WTC11 (cell line): ENCODE results near the gene KIF5A. TPM values are rescaled to one million over a fixed set of nuclear protein-coding genes. Genes with fewer than 3 reads are reported as not detected.
"Not testable (repeated sequence)": the region's sequence is repeated elsewhere in the genome, so short reads cannot be mapped to it uniquely, and the experiment has no call there.

Experiments
- ATAC-seq: fragments of 200-7000 bp; cut with Tn5 transposase; 2 replicates; pipeline ENCODE4 v1.10.0; 2021; ENCODE audit warnings: mild to moderate bottlenecking, moderate library complexity
- CTCF ChIA-PET: fragments of 300-600 bp; sonication (Branson Sonifier 250); formaldehyde crosslinking; loops from one replicate; lab custom pipeline; 2021; ENCODE audit warnings: antibody characterized with exemption; lab: Charles Lee
- POLR2A ChIA-PET: fragments of 350-600 bp; sonication (Branson Sonifier 250); formaldehyde crosslinking; loops from one replicate; lab custom pipeline; 2021; ENCODE audit warnings: antibody characterized with exemption; lab: Charles Lee
- DNase-seq: peaks from one replicate; pipeline ENCODE4 v3.0.0; 2021; ENCODE audit warnings: low spot score
- H3K27ac Mint-ChIP-seq: 2 replicates; pipeline ENCODE4 v1.8.0; 2021; ENCODE audit warnings: mixed read lengths
- H3K27me3 Mint-ChIP-seq: 2 replicates; pipeline ENCODE4 v1.8.0; 2021; ENCODE audit warnings: low read depth, mild to moderate bottlenecking, moderate library complexity, mixed read lengths
- H3K36me3 Mint-ChIP-seq: 2 replicates; pipeline ENCODE4 v1.8.0; 2021; ENCODE audit warnings: mixed read lengths
- H3K4me1 Mint-ChIP-seq: 2 replicates; pipeline ENCODE4 v1.8.0; 2022; ENCODE audit warnings: mixed read lengths
- H3K4me3 Mint-ChIP-seq: 2 replicates; pipeline ENCODE4 v1.8.0; 2021; ENCODE audit warnings: mild to moderate bottlenecking, moderate library complexity, mixed read lengths
- H3K9me3 Mint-ChIP-seq: 2 replicates; pipeline ENCODE4 v1.8.0; 2021; ENCODE audit warnings: mixed read lengths
- GRHL2 ChIP-seq: fragments of 250-450 bp; sonication (Bioruptor Pico); IDR thresholded peaks from 2 replicates; pipeline ENCODE4 v1.8.0; 2022; ENCODE audit warnings: mild to moderate bottlenecking, moderate library complexity; ENCODE audit not compliant: insufficient replicate concordance, severe bottlenecking
- JUN ChIP-seq: sonication (generic); formaldehyde crosslinking; IDR thresholded peaks from 2 replicates; pipeline ENCODE4 v1.8.0; 2023; ENCODE audit warnings: mild to moderate bottlenecking, missing genetic modification reagents
- STAT6 ChIP-seq: sonication (generic); formaldehyde crosslinking; conservative IDR thresholded peaks from 2 replicates; pipeline ENCODE4 v1.8.1; 2023; ENCODE audit warnings: mild to moderate bottlenecking, low read depth, missing genetic modification reagents, moderate library complexity
- ZBTB21 ChIP-seq: sonication (generic); formaldehyde crosslinking; IDR thresholded peaks from 2 replicates; pipeline ENCODE4 v1.8.1; 2023; ENCODE audit warnings: mild to moderate bottlenecking, missing genetic modification reagents, borderline replicate concordance
- ZBTB43 ChIP-seq: sonication (generic); formaldehyde crosslinking; IDR thresholded peaks from 2 replicates; pipeline ENCODE4 v1.8.1; 2023; ENCODE audit warnings: mild to moderate bottlenecking, missing genetic modification reagents
- ZNF219 ChIP-seq: sonication (generic); formaldehyde crosslinking; IDR thresholded peaks from 2 replicates; pipeline ENCODE4 v1.8.0; 2023; ENCODE audit warnings: missing genetic modification reagents, mild to moderate bottlenecking, borderline replicate concordance
- ZNF232 ChIP-seq: sonication (generic); formaldehyde crosslinking; IDR thresholded peaks from 2 replicates; pipeline ENCODE4 v1.8.0; 2022; ENCODE audit warnings: mild to moderate bottlenecking, missing genetic modification reagents
- ZNF423 ChIP-seq: fragments of 250-450 bp; sonication (Bioruptor Pico); IDR thresholded peaks from 2 replicates; pipeline ENCODE4 v2.1.2; 2022; ENCODE audit warnings: mild to moderate bottlenecking, moderate library complexity
- ZNF671 ChIP-seq: fragments of 250-450 bp; sonication (Bioruptor Pico); IDR thresholded peaks from 2 replicates; pipeline ENCODE4 v1.8.0; 2021; ENCODE audit warnings: mild to moderate bottlenecking
- total RNA-seq: library from RNA; stranded (reverse); gene quantifications from 3 replicates; pipeline ENCODE4 v1.2.3, GENCODE V29; 2021
- TF ChIP-seq, protein P1 (sequence below): sonication (generic); formaldehyde crosslinking; IDR thresholded peaks from 2 replicates; pipeline ENCODE4 v1.8.0; 2023; ENCODE audit warnings: mild to moderate bottlenecking, missing genetic modification reagents
- TF ChIP-seq, protein P2 (sequence below): sonication (generic); formaldehyde crosslinking; conservative IDR thresholded peaks from 2 replicates; pipeline ENCODE4 v1.8.1; 2022; ENCODE audit warnings: mild to moderate bottlenecking, missing genetic modification reagents
- TF ChIP-seq, protein P3 (sequence below): sonication (generic); formaldehyde crosslinking; IDR thresholded peaks from 2 replicates; pipeline ENCODE4 v1.8.1; 2023; ENCODE audit warnings: mild to moderate bottlenecking, missing genetic modification reagents

Gene KIF5A
- total RNA-seq, 1 experiment from 2014 or later: 16.1 TPM

- TF ChIP-seq STAT6 (CRISPR knock-in tag): no peak
Measured at GRCh38 chr12:57513266-57513665, 36.6 kb upstream of the KIF5A start (continued).

GRCh38 chr12:57513677-57514076 lies 36.2 kb upstream of the KIF5A start:
- not testable (repeated sequence) for ATAC-seq, H3K27ac Mint-ChIP-seq, H3K27me3 Mint-ChIP-seq, H3K9me3 Mint-ChIP-seq, DNase-seq, H3K4me3 Mint-ChIP-seq, H3K4me1 Mint-ChIP-seq
- ChIA-PET CTCF (interaction anchor here (0.6 kb wide), 1 partner anchor 213 kb away, joined by 3 read pairs; no protein-coding TSS in a partner anchor), POLR2A (interaction anchor here (0.7 kb wide), 1 partner anchor 339 kb away, joined by 3 read pairs; no protein-coding TSS in a partner anchor)
- H3K36me3 Mint-ChIP-seq: peaks cover 85% of the 10 kb centered on the region

- H3K4me3 Mint-ChIP-seq, ATAC-seq, CTCF ChIA-PET, H3K4me1 Mint-ChIP-seq, DNase-seq, H3K27me3 Mint-ChIP-seq, H3K9me3 Mint-ChIP-seq, H3K27ac Mint-ChIP-seq: not testable (repeated sequence)
- POLR2A ChIA-PET: interaction anchor here (0.7 to 0.8 kb wide), 2 partner anchors 10 to 339 kb away, joined by 3 read pairs; no protein-coding TSS in a partner anchor
- peaks cover 83% of the 10 kb centered on the region for H3K36me3 Mint-ChIP-seq
Measured at GRCh38 chr12:57514246-57514645, 35.6 kb upstream of the KIF5A start.

DNA sequence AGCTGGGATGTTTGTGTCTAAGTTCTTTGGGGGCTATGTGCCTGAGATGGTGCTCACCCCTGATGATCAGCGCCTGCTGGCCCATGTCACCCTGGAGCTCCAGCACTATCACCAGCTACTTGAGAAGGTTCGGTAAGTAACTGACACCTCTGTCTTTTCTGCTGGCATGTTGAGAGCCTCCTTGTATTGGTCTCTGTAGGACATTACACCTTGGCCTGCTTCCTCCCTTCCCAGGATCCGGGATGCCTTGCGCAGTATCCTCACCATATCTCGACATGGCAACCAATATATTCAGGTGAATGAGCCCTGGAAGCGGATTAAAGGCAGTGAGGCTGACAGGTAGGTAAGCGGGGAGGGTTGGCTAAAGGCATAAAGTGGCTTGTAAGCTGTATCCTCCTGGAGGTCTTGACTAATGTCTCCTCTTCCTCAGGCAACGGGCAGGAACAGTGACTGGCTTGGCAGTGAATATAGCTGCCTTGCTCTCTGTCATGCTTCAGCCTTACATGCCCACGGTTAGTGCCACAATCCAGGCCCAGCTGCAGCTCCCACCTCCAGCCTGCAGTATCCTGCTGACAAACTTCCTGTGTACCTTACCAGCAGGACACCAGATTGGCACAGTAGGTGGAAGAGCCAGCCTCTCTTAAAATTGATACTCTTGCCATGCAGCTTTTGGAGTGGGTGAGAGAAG lies 35.0 kb upstream of the KIF5A start:
- ChIA-PET CTCF (interaction anchor here (1.1 kb wide), 1 partner anchor 68 kb away, joined by 4 read pairs; no protein-coding TSS in a partner anchor), POLR2A (interaction anchor here (0.6 to 1.2 kb wide), 3 partner anchors 9 to 56 kb away, joined by 3 read pairs; partner anchors contain the start of gene GLI1)
- no peak overlapping the region for H3K27ac Mint-ChIP-seq
- no peak for ATAC-seq
- no peaks in the 10 kb centered on the region for H3K9me3 Mint-ChIP-seq
- no peak for TF ChIP-seq ZNF423 (CRISPR knock-in tag)
- no peak for TF ChIP-seq ZBTB21
- TF ChIP-seq, protein P1, sequence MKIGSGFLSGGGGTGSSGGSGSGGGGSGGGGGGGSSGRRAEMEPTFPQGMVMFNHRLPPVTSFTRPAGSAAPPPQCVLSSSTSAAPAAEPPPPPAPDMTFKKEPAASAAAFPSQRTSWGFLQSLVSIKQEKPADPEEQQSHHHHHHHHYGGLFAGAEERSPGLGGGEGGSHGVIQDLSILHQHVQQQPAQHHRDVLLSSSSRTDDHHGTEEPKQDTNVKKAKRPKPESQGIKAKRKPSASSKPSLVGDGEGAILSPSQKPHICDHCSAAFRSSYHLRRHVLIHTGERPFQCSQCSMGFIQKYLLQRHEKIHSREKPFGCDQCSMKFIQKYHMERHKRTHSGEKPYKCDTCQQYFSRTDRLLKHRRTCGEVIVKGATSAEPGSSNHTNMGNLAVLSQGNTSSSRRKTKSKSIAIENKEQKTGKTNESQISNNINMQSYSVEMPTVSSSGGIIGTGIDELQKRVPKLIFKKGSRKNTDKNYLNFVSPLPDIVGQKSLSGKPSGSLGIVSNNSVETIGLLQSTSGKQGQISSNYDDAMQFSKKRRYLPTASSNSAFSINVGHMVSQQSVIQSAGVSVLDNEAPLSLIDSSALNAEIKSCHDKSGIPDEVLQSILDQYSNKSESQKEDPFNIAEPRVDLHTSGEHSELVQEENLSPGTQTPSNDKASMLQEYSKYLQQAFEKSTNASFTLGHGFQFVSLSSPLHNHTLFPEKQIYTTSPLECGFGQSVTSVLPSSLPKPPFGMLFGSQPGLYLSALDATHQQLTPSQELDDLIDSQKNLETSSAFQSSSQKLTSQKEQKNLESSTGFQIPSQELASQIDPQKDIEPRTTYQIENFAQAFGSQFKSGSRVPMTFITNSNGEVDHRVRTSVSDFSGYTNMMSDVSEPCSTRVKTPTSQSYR (CRISPR knock-in tag): no peak
- no peak for TF ChIP-seq GRHL2 (CRISPR knock-in tag)
- TF ChIP-seq, protein P2, sequence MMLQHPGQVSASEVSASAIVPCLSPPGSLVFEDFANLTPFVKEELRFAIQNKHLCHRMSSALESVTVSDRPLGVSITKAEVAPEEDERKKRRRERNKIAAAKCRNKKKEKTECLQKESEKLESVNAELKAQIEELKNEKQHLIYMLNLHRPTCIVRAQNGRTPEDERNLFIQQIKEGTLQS (CRISPR knock-in tag): no peak
- H3K36me3 Mint-ChIP-seq: peaks cover 78% of the 10 kb centered on the region
- H3K4me3 Mint-ChIP-seq: no peak overlapping the region
- H3K4me1 Mint-ChIP-seq: peaks cover 14% of the 10 kb centered on the region
- H3K27me3 Mint-ChIP-seq: no peaks in the 10 kb centered on the region
- DNase-seq: no peak

DNA sequence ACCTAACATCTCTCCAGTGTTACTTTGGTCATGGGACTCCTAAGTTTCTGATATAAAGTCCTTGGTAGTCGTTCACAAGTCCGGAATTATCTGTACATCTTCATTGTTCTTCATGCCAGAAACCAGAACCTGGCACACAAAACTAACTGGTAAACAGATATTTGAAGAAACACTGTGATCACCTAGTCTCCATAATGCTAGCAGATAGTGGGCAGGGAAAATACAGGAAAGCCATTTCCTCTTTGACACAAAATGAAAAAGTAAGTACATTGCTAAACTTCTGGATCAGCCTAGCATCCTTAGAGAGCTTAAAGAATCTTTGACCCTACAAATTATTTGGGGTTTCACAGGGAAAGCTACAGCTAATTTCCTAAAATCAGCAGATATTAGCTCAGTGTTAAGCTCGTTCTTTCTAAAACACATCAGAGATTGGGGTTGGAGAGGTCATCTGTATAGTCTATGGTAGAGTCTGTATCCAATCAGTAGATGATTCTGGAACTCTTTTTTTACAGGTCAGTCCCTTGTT lies 34.4 kb upstream of the KIF5A start:
- no peak for DNase-seq
- ChIA-PET CTCF (interaction anchor here (1.1 kb wide), 1 partner anchor 68 kb away, joined by 4 read pairs; no protein-coding TSS in a partner anchor), POLR2A (interaction anchor here (0.5 to 1.2 kb wide), 3 partner anchors 10 to 57 kb away, joined by 3 to 4 read pairs (median 3); partner anchors contain the start of gene GLI1)
- H3K27ac Mint-ChIP-seq: no peak overlapping the region
- ATAC-seq: no peak
- H3K27me3 Mint-ChIP-seq: no peaks in the 10 kb centered on the region
- H3K36me3 Mint-ChIP-seq: peaks cover 76% of the 10 kb centered on the region
- peaks cover 14% of the 10 kb centered on the region for H3K4me1 Mint-ChIP-seq
- H3K9me3 Mint-ChIP-seq: no peaks in the 10 kb centered on the region
- TF ChIP-seq ZNF219 (CRISPR knock-in tag) (no peak), ZBTB43 (no peak), ZNF232 (CRISPR knock-in tag) (no peak), ZNF671 (CRISPR knock-in tag) (no peak), JUN (CRISPR knock-in tag) (no peak)
- TF ChIP-seq, protein P3, sequence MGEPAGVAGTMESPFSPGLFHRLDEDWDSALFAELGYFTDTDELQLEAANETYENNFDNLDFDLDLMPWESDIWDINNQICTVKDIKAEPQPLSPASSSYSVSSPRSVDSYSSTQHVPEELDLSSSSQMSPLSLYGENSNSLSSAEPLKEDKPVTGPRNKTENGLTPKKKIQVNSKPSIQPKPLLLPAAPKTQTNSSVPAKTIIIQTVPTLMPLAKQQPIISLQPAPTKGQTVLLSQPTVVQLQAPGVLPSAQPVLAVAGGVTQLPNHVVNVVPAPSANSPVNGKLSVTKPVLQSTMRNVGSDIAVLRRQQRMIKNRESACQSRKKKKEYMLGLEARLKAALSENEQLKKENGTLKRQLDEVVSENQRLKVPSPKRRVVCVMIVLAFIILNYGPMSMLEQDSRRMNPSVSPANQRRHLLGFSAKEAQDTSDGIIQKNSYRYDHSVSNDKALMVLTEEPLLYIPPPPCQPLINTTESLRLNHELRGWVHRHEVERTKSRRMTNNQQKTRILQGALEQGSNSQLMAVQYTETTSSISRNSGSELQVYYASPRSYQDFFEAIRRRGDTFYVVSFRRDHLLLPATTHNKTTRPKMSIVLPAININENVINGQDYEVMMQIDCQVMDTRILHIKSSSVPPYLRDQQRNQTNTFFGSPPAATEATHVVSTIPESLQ: no peak
- no peak overlapping the region for H3K4me3 Mint-ChIP-seq
